RPMI8226 (cell line): ENCODE measurements around the gene FBXO5.
A peak's percentile ranks its signal among the peaks of the same experiment; 100 is the strongest.

Experiments used
- DNase-seq: peaks from one replicate; pipeline ENCODE4 v3.0.0-alpha.2; 2015

The FBXO5 gene

DNA sequence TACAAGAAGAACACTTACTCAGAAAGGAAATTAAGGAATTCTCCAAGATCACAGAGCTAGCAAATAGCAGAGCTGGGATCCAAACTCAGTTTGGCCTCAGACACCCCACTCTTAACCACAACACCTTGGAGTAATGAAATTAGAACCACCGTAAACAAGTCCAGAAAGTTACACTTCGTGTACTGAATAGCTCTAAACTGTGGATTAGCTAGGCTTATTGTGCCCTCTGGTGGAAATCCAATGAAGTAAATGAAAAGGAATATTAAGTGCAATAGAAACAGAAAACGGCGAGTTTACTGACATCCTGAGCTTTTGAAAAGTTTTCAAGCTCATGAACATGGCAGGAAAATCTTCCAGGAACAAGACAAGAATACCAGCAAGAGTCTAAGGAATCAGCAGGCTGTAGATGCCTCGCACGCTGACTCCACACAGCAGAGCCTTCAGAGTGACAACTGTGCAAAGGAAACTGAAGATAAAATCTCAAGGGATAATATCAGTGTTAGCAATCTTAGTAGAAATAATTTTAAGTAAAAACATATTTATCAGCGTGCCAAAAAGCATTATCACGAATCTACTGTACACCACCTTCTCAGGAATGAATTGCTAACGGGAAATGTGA, 34.6 kb downstream of the FBXO5 start:
- DNase-seq: peak; percentile 54

DNA sequence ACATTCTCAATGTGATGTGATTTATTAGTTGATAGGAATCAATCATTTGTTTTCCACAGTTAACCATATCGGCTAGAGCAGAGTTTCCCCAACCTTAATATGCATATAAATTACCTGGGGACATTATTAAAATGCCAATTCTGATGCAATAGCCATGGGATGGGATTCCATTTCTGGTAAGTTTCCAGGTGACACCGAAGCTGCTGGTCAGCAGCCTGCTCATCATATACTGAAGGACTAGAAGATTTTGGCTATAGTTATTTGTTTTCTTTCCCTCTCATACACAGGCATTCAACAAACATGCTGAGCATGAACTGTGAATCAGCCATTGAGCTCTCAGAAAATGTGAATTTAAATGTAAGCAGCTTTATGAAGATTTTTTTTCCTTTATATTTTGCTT, 35.8 kb downstream of the FBXO5 start:
- DNase-seq: no peak

DNA sequence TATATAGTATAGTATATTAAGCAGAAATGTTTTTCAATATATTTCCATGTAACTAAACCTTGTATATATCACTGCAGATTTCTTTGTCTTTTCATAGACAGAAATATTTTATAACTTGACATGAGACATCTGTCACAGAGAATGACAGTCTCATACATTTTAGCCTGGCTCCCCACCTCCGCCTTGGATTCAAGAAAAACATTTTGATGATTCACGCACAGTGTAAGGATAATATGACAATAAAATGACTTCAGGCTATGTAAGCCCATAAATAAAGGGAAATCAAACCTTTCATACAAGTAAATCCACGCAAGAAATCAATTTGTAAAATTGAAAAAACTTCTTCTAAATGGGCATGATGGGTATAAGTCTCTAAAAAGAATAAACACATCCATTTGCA, 36.4 kb downstream of the FBXO5 start:
- no peak for DNase-seq

DNA sequence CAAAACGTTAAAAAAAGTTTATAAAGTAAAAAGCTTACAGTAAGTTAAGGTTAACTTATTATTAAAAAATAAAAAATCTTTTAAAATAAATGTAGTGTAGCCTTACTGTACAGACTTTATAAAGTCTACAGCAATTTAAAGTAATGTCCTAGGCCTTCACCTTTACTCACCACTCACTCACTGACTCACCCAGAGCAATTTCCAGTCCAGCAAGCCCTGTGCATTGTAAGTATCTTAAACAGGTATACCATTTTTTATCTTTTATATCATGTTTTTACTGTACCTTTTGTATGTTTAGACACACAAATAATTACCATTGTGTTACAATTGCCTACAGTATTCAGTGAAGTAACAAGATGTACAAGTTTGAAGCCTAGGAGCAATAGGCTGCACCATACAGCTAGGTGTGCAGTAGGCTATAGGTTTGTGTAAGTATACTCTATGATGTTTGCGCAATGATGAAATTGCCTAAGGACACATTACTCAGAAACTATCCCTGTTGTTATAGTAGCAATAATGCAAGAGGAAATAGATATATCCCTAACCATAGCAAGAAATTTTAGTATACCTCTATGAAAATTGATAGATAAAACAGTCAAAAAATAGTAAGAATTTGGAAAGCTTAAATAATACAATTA, 39.5 kb downstream of the FBXO5 start:
- no peak for DNase-seq

DNA sequence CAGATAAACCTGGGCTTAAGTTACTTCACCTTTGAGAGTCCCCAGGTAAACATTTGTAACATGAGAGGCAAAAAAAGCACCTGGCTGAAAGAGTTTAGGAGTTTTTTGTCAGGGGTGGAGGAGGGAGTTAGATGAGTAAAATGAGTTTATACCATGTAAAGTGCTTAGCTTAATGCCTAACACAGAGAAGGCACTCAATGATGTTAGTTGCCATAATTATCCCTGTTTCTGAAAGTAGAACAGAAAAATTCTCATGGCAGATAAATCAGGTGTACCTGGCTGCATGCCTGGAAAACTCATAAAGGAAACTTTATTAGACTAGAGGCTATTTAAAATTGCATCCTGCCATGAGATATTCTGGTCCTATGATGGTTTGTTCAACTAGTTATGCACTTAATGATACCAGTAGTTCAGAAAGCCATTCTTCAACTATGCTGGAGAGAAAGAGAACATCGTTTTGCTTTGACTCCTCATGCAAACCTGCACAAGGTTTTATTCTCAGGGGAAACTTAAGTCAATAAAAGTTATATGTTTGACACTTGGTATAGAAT, 40.4 kb downstream of the FBXO5 start:
- no peak for DNase-seq

DNA sequence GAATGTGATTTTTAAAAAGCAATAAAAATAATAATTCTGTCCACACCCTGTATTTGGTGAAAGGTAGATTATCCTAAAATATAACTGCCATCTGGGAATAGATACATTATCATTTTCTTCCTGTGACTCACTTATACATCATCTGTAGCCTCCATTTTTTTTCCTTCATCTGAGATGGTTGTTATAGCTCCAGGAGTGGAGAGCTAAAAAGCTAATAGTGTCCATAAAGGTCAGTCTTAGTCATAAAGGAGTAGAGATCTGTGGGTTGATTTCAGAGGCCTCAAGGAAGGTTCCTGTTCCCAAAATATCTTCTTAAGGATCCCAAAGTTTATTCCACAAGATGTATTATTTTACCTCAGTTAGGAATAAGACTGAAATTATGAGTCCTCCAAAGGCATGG, 41.1 kb downstream of the FBXO5 start:
- no peak for DNase-seq

DNA sequence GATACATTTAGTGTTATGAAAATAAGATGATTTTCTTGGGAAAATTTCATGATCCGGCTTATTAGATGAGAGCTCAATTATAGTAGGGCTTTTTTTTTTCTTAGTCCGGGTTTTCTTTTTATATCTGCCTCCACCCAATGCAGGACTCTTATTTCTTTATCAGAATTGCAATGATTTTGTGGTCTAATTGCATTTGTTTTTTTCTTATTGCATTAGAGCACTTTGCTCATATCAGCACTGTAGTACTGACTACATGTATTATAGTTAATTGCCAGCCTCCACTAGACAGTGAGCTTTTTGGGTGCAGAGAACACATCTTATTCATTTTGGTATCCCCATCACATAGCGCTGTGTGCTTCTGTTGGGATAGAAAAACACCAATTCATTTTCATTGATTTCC, 50.0 kb downstream of the FBXO5 start:
- DNase-seq: no peak

DNA sequence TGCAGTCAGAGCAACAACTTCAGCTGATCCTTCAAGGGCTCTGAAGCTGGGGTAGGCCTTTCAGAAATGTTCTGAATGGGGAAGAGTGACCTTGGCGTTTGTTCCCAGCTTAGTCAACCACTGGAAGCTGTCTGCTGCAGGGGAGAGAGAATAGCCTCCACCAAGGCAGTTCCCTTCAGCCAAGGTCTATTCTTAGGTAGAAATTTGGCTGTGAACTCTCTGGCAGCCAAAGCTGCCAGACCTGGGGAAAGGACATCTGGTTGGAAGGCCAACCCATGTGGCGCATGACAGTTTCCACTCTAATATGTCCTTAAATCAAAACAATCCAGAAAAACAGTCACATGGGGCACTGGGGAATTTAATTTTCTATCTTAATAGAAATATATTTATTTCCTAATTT, 60.1 kb downstream of the FBXO5 start:
- no peak for DNase-seq
